Embryonic facial prominence (tissue), 1 donor: ENCODE results near the gene MAPKAP1.

Source experiments
- DNase-seq: peaks from one replicate; pipeline ENCODE4 v3.0.0-alpha.2; 2016; ENCODE audit errors: extremely low spot score

The MAPKAP1 gene

DNA sequence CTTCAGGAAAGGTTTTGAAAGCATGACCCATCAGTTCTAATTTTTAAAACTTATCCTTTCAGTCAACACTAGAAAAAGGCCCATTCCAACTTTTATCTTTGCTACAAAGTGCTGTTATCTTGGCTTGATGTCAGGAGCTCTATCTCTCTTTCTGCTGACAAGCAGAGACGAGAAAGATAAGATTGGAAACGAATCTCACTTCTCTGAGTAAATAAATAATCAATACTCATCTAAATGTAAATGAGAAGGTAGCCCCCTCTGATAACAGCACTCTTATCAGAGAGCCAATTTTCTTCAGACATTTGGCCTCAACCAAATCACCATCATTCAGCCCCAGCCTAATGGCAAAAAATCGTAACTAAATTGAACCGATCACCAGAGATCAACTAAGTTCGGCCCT lies 191.7 kb downstream of the MAPKAP1 start:
- DNase-seq, result no peak

GRCh38 chr9:125514468-125514867 lies 192.5 kb downstream of the MAPKAP1 start:
- no peak for DNase-seq

GRCh38 chr9:125513668-125514413 lies 193.2 kb downstream of the MAPKAP1 start:
- no peak for DNase-seq

DNA sequence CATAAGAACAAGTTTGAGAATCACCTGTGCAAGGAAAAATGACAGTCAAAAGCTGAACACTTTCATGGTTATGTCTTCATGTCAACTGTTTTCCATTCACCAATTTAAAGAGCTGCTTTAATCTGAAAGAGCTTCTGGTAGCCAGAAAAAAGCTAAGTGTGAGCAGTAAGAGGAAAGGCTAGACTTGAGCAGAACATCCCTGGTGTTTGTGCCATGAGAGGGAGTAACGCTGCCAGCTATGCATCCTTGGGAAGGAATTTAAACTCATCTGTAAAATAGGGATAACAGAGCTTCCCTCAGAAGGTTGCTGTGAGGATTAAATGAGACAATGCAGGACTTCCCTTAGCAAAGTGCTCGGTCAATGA lies 193.7 kb downstream of the MAPKAP1 start:
- no peak for DNase-seq

- DNase-seq, result no peak
These were observed 195.0 kb downstream of the MAPKAP1 start for GRCh38 chr9:125511789-125512660.

GRCh38 chr9:125510980-125511379 lies 196.0 kb downstream of the MAPKAP1 start:
- no peak for DNase-seq

- no peak for DNase-seq
These were observed 197.5 kb downstream of the MAPKAP1 start for GRCh38 chr9:125509476-125509875.

DNA sequence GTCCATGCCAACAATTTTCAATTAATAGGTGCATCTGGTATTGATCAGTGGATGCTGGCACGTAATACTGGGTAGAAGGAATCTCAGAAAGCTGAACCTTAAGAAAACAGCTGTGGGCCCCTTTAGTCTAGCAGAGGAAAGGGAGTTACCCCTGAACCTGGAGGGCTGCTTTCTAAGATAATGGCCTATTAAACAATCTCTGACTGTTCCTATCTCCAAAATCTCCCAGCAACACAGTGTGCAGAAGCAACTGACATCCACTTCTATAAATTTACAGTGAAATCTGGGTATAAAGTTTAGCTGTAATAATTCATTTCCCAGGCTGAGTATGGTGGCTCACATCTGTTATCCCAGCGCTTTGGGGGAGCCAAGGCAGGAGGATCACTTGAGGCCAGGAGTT lies 198.8 kb downstream of the MAPKAP1 start:
- DNase-seq, result no peak

DNA sequence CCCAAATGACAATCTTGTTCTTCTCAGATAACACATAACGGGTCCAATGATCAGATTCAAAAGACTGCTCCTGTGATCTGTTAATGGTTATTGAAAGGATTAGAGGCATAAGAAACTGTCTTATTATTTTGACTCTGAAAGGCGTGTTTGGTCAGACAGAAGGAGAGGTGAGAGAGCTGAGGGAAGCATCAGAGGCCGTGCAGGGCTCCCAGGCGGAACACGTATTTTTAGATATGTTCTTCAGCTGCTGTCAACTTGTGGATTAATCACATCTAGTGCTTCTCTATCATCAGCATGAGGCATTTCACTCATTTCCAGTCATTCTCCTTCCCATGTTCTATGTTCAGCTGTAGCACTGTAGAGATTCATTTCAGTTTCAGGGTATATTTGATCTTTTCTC lies 199.8 kb downstream of the MAPKAP1 start:
- DNase-seq, result no peak

GRCh38 chr9:125505988-125506438 lies 201.0 kb downstream of the MAPKAP1 start:
- DNase-seq, result no peak

GRCh38 chr9:125504616-125505015 lies 202.4 kb downstream of the MAPKAP1 start:
- no peak for DNase-seq

DNA sequence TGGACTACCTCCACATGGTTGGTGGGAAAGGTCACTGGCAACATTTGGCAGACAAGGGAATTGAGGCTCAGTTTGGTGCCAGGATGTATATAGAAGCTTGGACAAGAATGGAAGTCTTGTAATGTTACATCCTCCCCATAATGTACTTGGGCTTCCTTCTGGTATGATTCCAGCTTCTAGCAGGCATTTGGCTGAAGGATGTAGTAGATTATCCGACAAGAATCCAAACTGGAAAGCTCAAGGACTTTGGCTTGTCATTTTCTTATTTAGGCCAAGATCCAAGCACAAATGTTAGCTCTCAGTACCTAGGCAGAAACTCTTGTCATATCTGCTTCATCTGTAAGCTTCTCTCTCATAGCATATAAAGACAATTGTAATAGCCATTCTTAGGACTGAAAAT lies 209.1 kb downstream of the MAPKAP1 start:
- no peak for DNase-seq

DNA sequence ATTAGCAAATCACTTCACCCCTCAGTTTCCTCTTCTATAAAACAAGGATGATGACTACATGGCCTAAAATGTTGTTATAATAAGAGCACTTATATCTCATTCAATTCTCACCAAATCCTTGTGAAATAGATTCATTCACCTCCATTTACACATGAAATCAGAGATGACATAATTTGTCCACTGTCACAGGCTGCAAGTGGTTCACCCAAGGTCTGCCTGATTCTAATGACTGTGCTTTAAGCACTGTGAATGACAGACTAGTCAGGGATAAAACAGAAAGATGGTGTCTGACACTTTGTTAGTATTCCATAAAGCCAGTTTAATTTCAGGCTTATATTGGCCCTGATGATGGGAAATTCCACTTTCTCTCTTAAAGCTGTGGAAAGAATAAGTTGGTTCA lies 209.5 kb downstream of the MAPKAP1 start:
- DNase-seq, result no peak

- DNase-seq, result no peak
These were observed 210.6 kb downstream of the MAPKAP1 start for GRCh38 chr9:125496313-125496834.

- no peak for DNase-seq
These were observed 211.6 kb downstream of the MAPKAP1 start for GRCh38 chr9:125495172-125496119.

DNA sequence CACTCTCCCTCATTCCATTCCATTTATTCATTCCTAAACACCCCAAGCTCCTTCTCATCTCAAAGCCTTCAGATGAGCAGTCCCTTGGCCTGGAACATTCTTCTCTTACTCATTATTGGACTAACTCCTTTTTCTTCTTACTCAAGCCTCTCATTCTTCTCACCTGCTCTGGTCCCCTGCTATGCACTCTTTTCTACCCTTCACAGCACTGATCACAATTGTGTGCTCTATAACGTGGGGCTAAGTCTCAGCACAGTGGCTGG lies 212.4 kb downstream of the MAPKAP1 start:
- no peak for DNase-seq

DNA sequence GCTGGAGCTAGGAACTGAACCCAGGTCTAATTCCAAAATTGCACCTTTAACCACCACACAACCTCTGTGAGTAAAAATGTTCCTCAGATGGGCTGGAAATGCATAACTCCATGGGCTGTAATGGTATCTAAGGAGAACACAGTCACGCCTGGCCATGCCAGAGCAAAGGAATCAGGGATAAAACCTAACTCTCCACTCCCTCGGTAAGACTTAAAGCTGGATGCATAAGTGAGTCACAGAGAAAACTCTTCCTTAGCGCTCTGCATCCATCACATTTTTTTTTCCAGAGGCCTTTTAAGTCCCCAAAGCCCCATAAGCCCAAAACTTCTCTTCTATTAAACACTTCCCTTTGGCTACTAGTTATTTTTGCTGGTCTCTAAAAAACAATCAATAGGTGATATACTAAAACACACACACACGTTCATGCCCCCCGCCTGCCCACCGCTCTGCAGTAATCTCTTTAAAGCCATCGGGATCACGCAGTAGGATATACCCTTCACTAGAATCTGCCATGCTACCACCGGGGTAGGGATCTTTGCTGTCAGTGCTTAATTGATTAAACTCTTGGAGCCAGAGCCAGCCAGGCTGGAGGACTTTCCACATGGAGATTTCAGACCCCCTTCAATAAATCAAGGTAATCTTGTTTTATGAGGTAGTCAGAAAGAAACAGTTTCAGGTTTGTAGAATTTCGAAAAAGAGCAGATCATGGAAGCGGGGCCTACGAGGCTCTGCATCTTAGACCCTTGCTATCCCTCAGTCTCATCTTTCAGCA lies 212.9 kb downstream of the MAPKAP1 start:
- DNase-seq, result no peak

- no peak for DNase-seq
These were observed 213.6 kb downstream of the MAPKAP1 start for GRCh38 chr9:125493384-125493783.

DNA sequence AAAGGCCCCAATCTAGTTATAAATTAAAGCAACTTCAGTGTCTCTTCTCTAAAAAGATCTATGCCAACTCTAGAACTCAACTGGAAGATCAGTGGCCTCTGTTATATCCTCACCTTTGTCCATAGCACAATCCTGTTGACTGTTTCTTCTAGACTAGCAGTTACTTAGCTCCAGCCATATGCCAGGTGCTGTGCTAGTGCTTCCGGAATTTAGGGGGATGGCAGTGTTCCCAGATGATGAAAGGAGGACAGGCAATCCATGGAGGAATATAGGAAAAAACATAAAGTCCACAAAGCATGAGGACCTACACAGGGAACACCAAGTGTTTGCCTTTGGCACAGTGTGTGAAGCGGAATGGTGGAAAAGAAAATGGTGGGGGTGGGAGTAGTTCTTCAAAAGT lies 214.3 kb downstream of the MAPKAP1 start:
- DNase-seq, result no peak

DNA sequence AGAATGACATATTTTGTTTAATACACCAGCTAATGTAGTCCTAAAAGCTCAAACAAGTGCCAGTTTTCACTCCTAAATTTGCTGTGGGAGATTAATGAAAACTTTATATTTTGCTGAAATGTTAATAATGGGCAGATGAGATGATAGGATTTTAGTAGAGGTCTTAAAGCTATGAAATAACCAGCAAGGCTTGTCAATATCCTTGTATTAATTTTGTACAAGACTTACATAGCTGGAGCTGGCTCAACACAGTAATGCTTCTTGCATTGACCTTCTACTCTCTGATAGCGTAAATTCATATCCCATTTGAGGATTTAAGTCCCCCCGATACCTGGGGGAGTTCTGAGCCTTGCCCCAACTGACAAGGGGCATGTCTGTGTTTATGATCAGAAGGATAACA lies 219.2 kb downstream of the MAPKAP1 start:
- DNase-seq, result no peak

GRCh38 chr9:125486576-125486975 lies 220.4 kb downstream of the MAPKAP1 start:
- no peak for DNase-seq
